GM12878 (cell line): Measurements from ENCODE around the gene USP47. TPM values are rescaled to one million over a fixed set of nuclear protein-coding genes. Genes with fewer than 3 reads are reported as not detected.

ENCODE experiments used
- ATAC-seq: fragments of 200-7000 bp; cut with Tn5 transposase; 3 replicates; pipeline ENCODE4 v1.9.1; 2020; ENCODE audit warnings: mild to moderate bottlenecking, moderate library complexity
- BruUV-seq: library from RNA; stranded (reverse); fragments of 400-500 nt; replicated peaks from 2 replicates; lab custom pipeline; 2021; lab: Mats Ljungman, UMichigan
- CTCF ChIA-PET: fragments of 300-600 bp; sonication (Branson Sonifier 250); formaldehyde crosslinking; extraction: SDS; loops from one replicate; lab custom pipeline; 2021; ENCODE audit warnings: inconsistent platforms; lab: Yijun Ruan, JAX
- POLR2A ChIA-PET: fragments of 350-600 bp; formaldehyde crosslinking; extraction: SDS; loops from one replicate; lab custom pipeline; 2021; ENCODE audit warnings: inconsistent platforms; lab: Charles Lee
- RAD21 ChIA-PET: fragments of 300-600 bp; sonication (Branson Sonifier 250); formaldehyde crosslinking; loops from one replicate; lab custom pipeline; 2023; ENCODE audit warnings: antibody characterized with exemption; ENCODE audit not compliant: unreplicated experiment; lab: Charles Lee
- SMC1A ChIA-PET: fragments of 300-600 bp; sonication (Branson Sonifier 250); formaldehyde crosslinking; loops from one replicate; lab custom pipeline; 2023; ENCODE audit not compliant: unreplicated experiment, uncharacterized antibody; lab: Charles Lee
- DNase-seq: peaks from one replicate; pipeline ENCODE4 v3.0.0-alpha.2; 2011; ENCODE audit warnings: low read depth, low spot score
- FAIRE-seq: peaks from 3 replicates; lab custom pipeline; 2011; peaks lifted over from hg19 to GRCh38; lab: Jason Lieb, UNC
- H2AFZ ChIP-seq: 2 replicates; pipeline ENCODE4 v1.6.0; 2011; ENCODE audit warnings: low read depth, low read length, control low read depth; ENCODE audit not compliant: control insufficient read depth
- H3K27ac ChIP-seq: 2 replicates; pipeline ENCODE4 v1.5.1; 2011; ENCODE audit warnings: control low read depth; ENCODE audit not compliant: control insufficient read depth, insufficient read depth
- H3K27me3 ChIP-seq, 2 experiments: replicated peaks in 1 of 2; 2 replicates each; pipeline versions ENCODE4 v1.6.0 to v1.6.1; 2011; ENCODE audit warnings: low read length in 1 of 2; ENCODE audit not compliant: control insufficient read depth in 2 of 2, insufficient read depth in 2 of 2
- H3K36me3 ChIP-seq, 2 experiments: 2 replicates each; pipeline ENCODE4 v1.5.1; 2011; ENCODE audit warnings: low read length in 1 of 2; ENCODE audit not compliant: control insufficient read depth in 2 of 2, insufficient read depth in 2 of 2
- H3K4me1 ChIP-seq: 2 replicates; pipeline ENCODE4 v1.6.1; 2011; ENCODE audit warnings: mild to moderate bottlenecking, low read length, moderate library complexity, mixed read lengths; ENCODE audit not compliant: control insufficient read depth, insufficient read depth
- H3K4me2 ChIP-seq: 2 replicates; pipeline ENCODE4 v1.6.0; 2011; ENCODE audit warnings: control low read depth; ENCODE audit not compliant: control insufficient read depth, insufficient read depth
- H3K4me3 ChIP-seq: fragments of 200-600 bp; sonication (generic); 2 replicates; pipeline ENCODE4 v1.5.1; 2016
- H3K79me2 ChIP-seq: 2 replicates; pipeline ENCODE4 v1.6.0; 2011; ENCODE audit warnings: low read length; ENCODE audit not compliant: control insufficient read depth, insufficient read depth
- H3K9ac ChIP-seq: 2 replicates; pipeline ENCODE4 v1.8.0; 2011; ENCODE audit warnings: low read length, control low read depth, mixed read lengths; ENCODE audit not compliant: control insufficient read depth, insufficient read depth
- H3K9me3 ChIP-seq: replicated peaks from 3 replicates; pipeline ENCODE4 v1.5.1; 2011; ENCODE audit warnings: mild to moderate bottlenecking, low read length; ENCODE audit not compliant: control insufficient read depth, insufficient read depth
- H4K20me1 ChIP-seq: 2 replicates; pipeline ENCODE4 v1.6.0; 2011; ENCODE audit not compliant: control insufficient read depth, insufficient read depth
- BMI1 ChIP-seq: fragments of 450-650 bp; IDR thresholded peaks from 2 replicates; pipeline ENCODE4 v1.6.1; 2016; ENCODE audit warnings: mild to moderate bottlenecking, moderate library complexity, borderline replicate concordance
- EP300 ChIP-seq, 2 experiments: fragments of 150-350 bp in 1 of 2; IDR thresholded peaks; 2 replicates each; pipeline ENCODE4 v1.6.1; 2011 to 2012; ENCODE audit warnings: low read depth in 2 of 2, low read length in 2 of 2, borderline replicate concordance in 1 of 2, improper control_type of control experiment in 1 of 2, inconsistent platforms in 1 of 2; ENCODE audit not compliant: control insufficient read depth in 1 of 2
- IKZF1 ChIP-seq: fragments of 450-650 bp; conservative IDR thresholded peaks from 2 replicates; pipeline ENCODE4 v1.6.1; 2017; ENCODE audit warnings: antibody characterized with exemption, mild to moderate bottlenecking
- MXI1 ChIP-seq: fragments of 150-350 bp; IDR thresholded peaks from 2 replicates; pipeline ENCODE4 v1.6.1; 2011; ENCODE audit warnings: low read depth, mild to moderate bottlenecking, inconsistent platforms, low read length, improper control_type of control experiment
- POLR2AphosphoS5 ChIP-seq: IDR thresholded peaks from 2 replicates; pipeline ENCODE4 v1.6.1; 2011; ENCODE audit warnings: mild to moderate bottlenecking, low read length, inconsistent platforms
- RELB ChIP-seq: fragments of 450-650 bp; IDR thresholded peaks from 2 replicates; pipeline ENCODE4 v1.6.1; 2017; ENCODE audit warnings: low read depth, mild to moderate bottlenecking, moderate library complexity
- RUNX3 ChIP-seq: IDR thresholded peaks from 2 replicates; pipeline ENCODE4 v1.6.1; 2012; ENCODE audit warnings: low read length, inconsistent platforms
- SIN3A ChIP-seq: IDR thresholded peaks from 2 replicates; pipeline ENCODE4 v1.6.1; 2012; ENCODE audit warnings: low read depth, low read length, improper control_type of control experiment
- SMARCA5 ChIP-seq: fragments of 450-650 bp; IDR thresholded peaks from 2 replicates; pipeline ENCODE4 v1.6.1; 2017; ENCODE audit warnings: mild to moderate bottlenecking
- TARDBP ChIP-seq: IDR thresholded peaks from 2 replicates; pipeline ENCODE4 v1.6.1; 2016; ENCODE audit warnings: borderline replicate concordance
- WGBS: methylation state at CpG from one replicate; pipeline ENCODE4 v1.1.6; 2016; ENCODE audit warnings: low lambda C conversion rate; ENCODE audit not compliant: insufficient replicate concordance, insufficient coverage; ENCODE audit errors: missing lambda C conversion rate; 5-methylcytosine and 5-hydroxymethylcytosine counted together
- in situ Hi-C: fragments of 300-500 bp; cut with MboI; formaldehyde crosslinking; loops from 9 replicates; pipeline ENCODE4 v1.14.3; 2018; ENCODE audit warnings: mixed read lengths
- intact Hi-C: fragments of 100-400 bp; cut with micrococcal nuclease; formaldehyde crosslinking; loops from one replicate; pipeline ENCODE4 v1.14.2; 2022; ENCODE audit not compliant: unreplicated experiment
- polyA plus RNA-seq, 11 experiments: library from polyadenylated mRNA; depleted of rRNA in 4 of 11; unstranded in 6 of 11; stranded (reverse) in 5 of 11; fragments of >200 nt; fragmentation: Nextera tagmentation in 4 of 11; fragmentation: Illumina TruSeq in 1 of 11; extraction: Ambion mirVana in 4 of 11; extraction: Trizol in 1 of 11; gene quantifications; 1 replicate in 1 of 11; 2 replicates in 10 of 11; pipeline versions ENCODE4 v1.2.1 to v1.2.3, GENCODE V29; 2011 to 2016; ENCODE audit warnings: inconsistent platforms in 2 of 11, missing spikeins in 2 of 11, low read depth in 1 of 11
- total RNA-seq, 4 experiments: library from RNA; depleted of rRNA in 3 of 4; stranded (reverse); fragments of >200 nt in 3 of 4; fragmentation: Illumina TruSeq in 1 of 4; extraction: Trizol in 1 of 4; gene quantifications; 2 replicates each; pipeline versions ENCODE4 v1.2.1 to v1.2.3, GENCODE V29; 2013 to 2021

Gene USP47
- total and polyA plus RNA-seq, 10 of the 15 experiments (the other 5 are each of a cell fraction or from before 2014, with no cell fraction given), result 13.9 to 54.0 (median 31.6) TPM

DNA sequence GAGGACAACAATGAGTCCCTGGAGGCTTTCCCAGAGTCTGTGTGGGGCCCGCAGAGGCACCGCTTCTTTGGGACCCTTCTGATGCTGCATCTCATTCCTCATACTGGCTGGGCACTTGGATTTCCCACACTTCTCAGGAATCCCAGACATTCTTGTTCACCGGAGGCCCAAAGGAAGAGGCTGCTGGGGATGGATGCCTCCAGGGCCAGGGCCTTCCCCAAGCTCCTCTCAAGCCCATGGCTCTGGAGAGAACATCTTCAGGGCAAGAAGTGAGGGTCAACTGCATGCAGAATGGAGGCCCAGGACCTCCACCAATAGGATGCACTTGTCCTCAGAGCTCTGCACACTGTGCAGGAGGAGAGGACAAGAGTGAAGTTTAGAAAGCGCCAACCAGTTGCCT, 132.1 kb downstream of the USP47 start:
- H3K4me1 ChIP-seq, result no peaks in the 10 kb centered on the region
- H4K20me1 ChIP-seq, result no peaks in the 10 kb centered on the region
- H3K27ac ChIP-seq, result no peak overlapping the region
- POLR2A ChIA-PET, result interaction anchor here (1.1 kb wide), 1 partner anchor 174 kb away, joined by 5 read pairs; no protein-coding TSS in a partner anchor
- no peaks in the 10 kb centered on the region for H3K36me3 ChIP-seq
- H3K9ac ChIP-seq, result no peak overlapping the region
- 82% methylated on average over 4 of the region's 4 CpGs for WGBS
- TF ChIP-seq SMARCA5, result no peak
- RAD21 ChIA-PET, result no interaction called here
- H3K4me3 ChIP-seq, result no peak overlapping the region
- intact Hi-C loops (no loop called here), in situ Hi-C loops (no loop called here)
- ATAC-seq (no peak), FAIRE-seq (no peak), DNase-seq (no peak)
- no peaks in the 10 kb centered on the region for H3K79me2 ChIP-seq
- no peak overlapping the region for H2AFZ ChIP-seq
- SMC1A ChIA-PET, result no interaction called here
- H3K9me3 ChIP-seq, result no peaks in the 10 kb centered on the region
- no peaks in the 10 kb centered on the region; a peak in 1 of 4 replicates for H3K27me3 ChIP-seq
- CTCF ChIA-PET, result no interaction called here
- no peak overlapping the region for H3K4me2 ChIP-seq
- no TSS peak for BruUV-seq

DNA sequence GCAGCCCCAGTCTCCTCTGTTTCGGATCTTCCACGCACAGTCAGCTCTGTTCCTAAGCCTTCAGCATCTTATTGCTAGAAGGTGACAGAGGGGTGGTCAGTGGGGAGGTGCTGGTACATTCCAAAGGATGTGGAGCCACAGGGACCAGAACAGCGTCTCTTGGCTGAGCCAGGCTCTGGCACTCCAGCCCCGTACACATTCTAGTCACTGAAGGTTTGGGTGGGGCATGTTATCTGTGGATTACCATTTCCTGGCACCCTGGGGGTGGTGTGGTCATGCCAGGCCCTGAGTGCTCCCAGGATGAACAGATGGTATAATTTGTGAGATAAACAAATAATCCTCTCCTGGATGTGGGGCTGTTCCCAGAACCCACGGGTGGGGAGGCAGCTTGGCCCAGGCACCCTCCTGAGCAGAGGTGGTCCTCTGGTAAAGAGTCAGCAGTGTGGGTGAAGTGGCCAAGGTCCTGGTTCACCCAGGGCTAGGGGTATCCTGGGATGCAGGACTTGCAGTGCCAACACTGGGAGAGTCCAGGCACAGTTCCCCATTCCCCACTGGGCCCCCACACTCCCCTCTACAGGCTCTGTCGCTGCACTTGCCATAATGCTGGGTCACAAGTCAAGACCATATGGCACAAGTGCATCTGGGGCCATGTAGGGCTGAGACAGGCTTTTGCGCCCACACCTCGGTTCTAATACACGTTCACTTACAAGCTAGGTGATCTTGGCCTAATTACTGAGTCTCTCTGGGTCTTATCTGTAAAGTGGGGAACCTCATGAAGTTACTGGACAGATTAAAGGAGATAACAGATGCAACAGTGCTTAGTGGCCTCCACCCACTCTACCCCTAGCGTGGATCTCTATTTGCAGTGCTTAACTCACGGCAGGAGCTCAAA, 133.7 kb downstream of the USP47 start:
- no TSS peak for BruUV-seq
- Histone ChIP-seq H3K79me2 (no peaks in the 10 kb centered on the region), H3K4me1 (no peaks in the 10 kb centered on the region), H3K27me3 (no peaks in the 10 kb centered on the region; a peak in 1 of 4 replicates), H4K20me1 (no peaks in the 10 kb centered on the region), H3K4me2 (no peak overlapping the region), H3K27ac (no peak overlapping the region), H2AFZ (no peak overlapping the region), H3K9ac (no peak overlapping the region), H3K4me3 (no peak overlapping the region), H3K36me3 (no peaks in the 10 kb centered on the region), H3K9me3 (no peaks in the 10 kb centered on the region)
- WGBS, result 17% methylated on average over 11 of the region's 11 CpGs
- TF ChIP-seq SIN3A (no peak), MXI1 (no peak), RELB (no peak), POLR2AphosphoS5 (no peak), BMI1 (no peak), TARDBP (no peak), RUNX3 (no peak), EP300 (IDR thresholded peaks at IDR 0.05; ENCODE audit: borderline replicate concordance in 1 of 2, control insufficient read depth in 1 of 2, low read depth in 2 of 2, low read length in 2 of 2) (no peak), IKZF1 (no peak)
- ATAC-seq (no peak), DNase-seq (no peak), FAIRE-seq (no peak)
- ChIA-PET RAD21 (no interaction called here), CTCF (no interaction called here), SMC1A (no interaction called here), POLR2A (no interaction called here)
- intact Hi-C loops (no loop called here), in situ Hi-C loops (no loop called here)
